WTC11 (cell line): ENCODE measurements around the gene ANTXR1. TPM values are rescaled to one million over a fixed set of nuclear protein-coding genes. Genes with fewer than 3 reads are reported as not detected.

Source experiments
- ATAC-seq: fragments of 200-7000 bp; cut with Tn5 transposase; 2 replicates; pipeline ENCODE4 v1.10.0; 2021; ENCODE audit warnings: mild to moderate bottlenecking, moderate library complexity
- CTCF ChIA-PET: fragments of 300-600 bp; sonication (Branson Sonifier 250); formaldehyde crosslinking; loops from one replicate; lab custom pipeline; 2021; ENCODE audit warnings: antibody characterized with exemption; lab: Charles Lee
- POLR2A ChIA-PET: fragments of 350-600 bp; sonication (Branson Sonifier 250); formaldehyde crosslinking; loops from one replicate; lab custom pipeline; 2021; ENCODE audit warnings: antibody characterized with exemption; lab: Charles Lee
- DNase-seq: peaks from one replicate; pipeline ENCODE4 v3.0.0; 2021; ENCODE audit warnings: low spot score
- H3K27ac Mint-ChIP-seq: 2 replicates; pipeline ENCODE4 v1.8.0; 2021; ENCODE audit warnings: mixed read lengths
- H3K27me3 Mint-ChIP-seq: 2 replicates; pipeline ENCODE4 v1.8.0; 2021; ENCODE audit warnings: low read depth, mild to moderate bottlenecking, moderate library complexity, mixed read lengths
- H3K36me3 Mint-ChIP-seq: 2 replicates; pipeline ENCODE4 v1.8.0; 2021; ENCODE audit warnings: mixed read lengths
- H3K4me1 Mint-ChIP-seq: 2 replicates; pipeline ENCODE4 v1.8.0; 2022; ENCODE audit warnings: mixed read lengths
- H3K4me3 Mint-ChIP-seq: 2 replicates; pipeline ENCODE4 v1.8.0; 2021; ENCODE audit warnings: mild to moderate bottlenecking, moderate library complexity, mixed read lengths
- H3K9me3 Mint-ChIP-seq: 2 replicates; pipeline ENCODE4 v1.8.0; 2021; ENCODE audit warnings: mixed read lengths
- ETV6 ChIP-seq: sonication (generic); formaldehyde crosslinking; IDR thresholded peaks from 2 replicates; pipeline ENCODE4 v1.8.1; 2022; ENCODE audit warnings: mild to moderate bottlenecking, missing genetic modification reagents
- GABPB1 ChIP-seq: sonication (generic); formaldehyde crosslinking; IDR thresholded peaks from 2 replicates; pipeline ENCODE4 v1.8.1; 2023; ENCODE audit warnings: mild to moderate bottlenecking, missing genetic modification reagents
- HMGA2 ChIP-seq: fragments of 250-450 bp; sonication (Bioruptor Pico); IDR thresholded peaks from 2 replicates; pipeline ENCODE4 v1.4.0; 2021; ENCODE audit warnings: mild to moderate bottlenecking, moderate library complexity
- IRF2 ChIP-seq: sonication (generic); formaldehyde crosslinking; IDR thresholded peaks from 2 replicates; pipeline ENCODE4 v1.8.0; 2022; ENCODE audit warnings: low read depth, missing genetic modification reagents, borderline replicate concordance
- MAX ChIP-seq: sonication (generic); formaldehyde crosslinking; IDR thresholded peaks from 2 replicates; pipeline ENCODE4 v1.8.0; 2022; ENCODE audit warnings: mild to moderate bottlenecking, missing genetic modification reagents
- NFE2L1 ChIP-seq: sonication (generic); formaldehyde crosslinking; IDR thresholded peaks from 2 replicates; pipeline ENCODE4 v1.8.1; 2023; ENCODE audit warnings: missing genetic modification reagents
- NFYB ChIP-seq: sonication (generic); formaldehyde crosslinking; conservative IDR thresholded peaks from 2 replicates; pipeline ENCODE4 v1.8.0; 2022; ENCODE audit warnings: low read depth, missing genetic modification reagents
- SMAD3 ChIP-seq: sonication (generic); formaldehyde crosslinking; IDR thresholded peaks from 2 replicates; pipeline ENCODE4 v1.8.0; 2022; ENCODE audit warnings: missing genetic modification reagents, mild to moderate bottlenecking, borderline replicate concordance
- STAT6 ChIP-seq: sonication (generic); formaldehyde crosslinking; conservative IDR thresholded peaks from 2 replicates; pipeline ENCODE4 v1.8.1; 2023; ENCODE audit warnings: mild to moderate bottlenecking, low read depth, missing genetic modification reagents, moderate library complexity
- TEAD1 ChIP-seq: sonication (generic); formaldehyde crosslinking; IDR thresholded peaks from 2 replicates; pipeline ENCODE4 v1.8.0; 2022; ENCODE audit warnings: mild to moderate bottlenecking, missing genetic modification reagents
- ZNF317 ChIP-seq: sonication (generic); formaldehyde crosslinking; IDR thresholded peaks from 2 replicates; pipeline ENCODE4 v1.8.1; 2023; ENCODE audit warnings: low read depth, mild to moderate bottlenecking, moderate library complexity, missing genetic modification reagents, borderline replicate concordance
- ZNF671 ChIP-seq: fragments of 250-450 bp; sonication (Bioruptor Pico); IDR thresholded peaks from 2 replicates; pipeline ENCODE4 v1.8.0; 2021; ENCODE audit warnings: mild to moderate bottlenecking
- ZSCAN18 ChIP-seq: fragments of 250-450 bp; sonication (Bioruptor Pico); IDR thresholded peaks from 2 replicates; pipeline ENCODE4 v2.1.2; 2022; ENCODE audit warnings: mild to moderate bottlenecking, moderate library complexity
- total RNA-seq: library from RNA; stranded (reverse); gene quantifications from 3 replicates; pipeline ENCODE4 v1.2.3, GENCODE V29; 2021
- TF ChIP-seq, protein P1 (sequence below): sonication (generic); formaldehyde crosslinking; IDR thresholded peaks from 2 replicates; pipeline ENCODE4 v1.8.0; 2022; ENCODE audit warnings: mild to moderate bottlenecking, missing genetic modification reagents
- TF ChIP-seq, protein P2 (sequence below): sonication (generic); formaldehyde crosslinking; IDR thresholded peaks from 2 replicates; pipeline ENCODE4 v1.8.0; 2023; ENCODE audit warnings: missing genetic modification reagents, mild to moderate bottlenecking, borderline replicate concordance
- TF ChIP-seq, protein P3 (sequence below): fragments of 250-450 bp; sonication (Bioruptor Pico); IDR thresholded peaks from 2 replicates; pipeline ENCODE4 v1.9.0; 2021; ENCODE audit warnings: mild to moderate bottlenecking, borderline replicate concordance
- TF ChIP-seq, protein P4 (sequence below): sonication (generic); formaldehyde crosslinking; IDR thresholded peaks from 2 replicates; pipeline ENCODE4 v1.8.0; 2022; ENCODE audit warnings: mild to moderate bottlenecking, missing genetic modification reagents
- TF ChIP-seq, protein P5 (sequence below): sonication (generic); formaldehyde crosslinking; IDR thresholded peaks from 2 replicates; pipeline ENCODE4 v1.8.1; 2022; ENCODE audit warnings: mild to moderate bottlenecking, moderate library complexity, missing genetic modification reagents

ANTXR1 gene
- total RNA-seq, 1 experiment from 2014 or later: 30.0 TPM

GRCh38 chr2:69291721-69292120 lies 278.7 kb downstream of the ANTXR1 start (continued):
- TF ChIP-seq, protein P1, sequence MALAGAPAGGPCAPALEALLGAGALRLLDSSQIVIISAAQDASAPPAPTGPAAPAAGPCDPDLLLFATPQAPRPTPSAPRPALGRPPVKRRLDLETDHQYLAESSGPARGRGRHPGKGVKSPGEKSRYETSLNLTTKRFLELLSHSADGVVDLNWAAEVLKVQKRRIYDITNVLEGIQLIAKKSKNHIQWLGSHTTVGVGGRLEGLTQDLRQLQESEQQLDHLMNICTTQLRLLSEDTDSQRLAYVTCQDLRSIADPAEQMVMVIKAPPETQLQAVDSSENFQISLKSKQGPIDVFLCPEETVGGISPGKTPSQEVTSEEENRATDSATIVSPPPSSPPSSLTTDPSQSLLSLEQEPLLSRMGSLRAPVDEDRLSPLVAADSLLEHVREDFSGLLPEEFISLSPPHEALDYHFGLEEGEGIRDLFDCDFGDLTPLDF (CRISPR knock-in tag): no peak
- TF ChIP-seq SMAD3: no peak
- TF ChIP-seq, protein P2, sequence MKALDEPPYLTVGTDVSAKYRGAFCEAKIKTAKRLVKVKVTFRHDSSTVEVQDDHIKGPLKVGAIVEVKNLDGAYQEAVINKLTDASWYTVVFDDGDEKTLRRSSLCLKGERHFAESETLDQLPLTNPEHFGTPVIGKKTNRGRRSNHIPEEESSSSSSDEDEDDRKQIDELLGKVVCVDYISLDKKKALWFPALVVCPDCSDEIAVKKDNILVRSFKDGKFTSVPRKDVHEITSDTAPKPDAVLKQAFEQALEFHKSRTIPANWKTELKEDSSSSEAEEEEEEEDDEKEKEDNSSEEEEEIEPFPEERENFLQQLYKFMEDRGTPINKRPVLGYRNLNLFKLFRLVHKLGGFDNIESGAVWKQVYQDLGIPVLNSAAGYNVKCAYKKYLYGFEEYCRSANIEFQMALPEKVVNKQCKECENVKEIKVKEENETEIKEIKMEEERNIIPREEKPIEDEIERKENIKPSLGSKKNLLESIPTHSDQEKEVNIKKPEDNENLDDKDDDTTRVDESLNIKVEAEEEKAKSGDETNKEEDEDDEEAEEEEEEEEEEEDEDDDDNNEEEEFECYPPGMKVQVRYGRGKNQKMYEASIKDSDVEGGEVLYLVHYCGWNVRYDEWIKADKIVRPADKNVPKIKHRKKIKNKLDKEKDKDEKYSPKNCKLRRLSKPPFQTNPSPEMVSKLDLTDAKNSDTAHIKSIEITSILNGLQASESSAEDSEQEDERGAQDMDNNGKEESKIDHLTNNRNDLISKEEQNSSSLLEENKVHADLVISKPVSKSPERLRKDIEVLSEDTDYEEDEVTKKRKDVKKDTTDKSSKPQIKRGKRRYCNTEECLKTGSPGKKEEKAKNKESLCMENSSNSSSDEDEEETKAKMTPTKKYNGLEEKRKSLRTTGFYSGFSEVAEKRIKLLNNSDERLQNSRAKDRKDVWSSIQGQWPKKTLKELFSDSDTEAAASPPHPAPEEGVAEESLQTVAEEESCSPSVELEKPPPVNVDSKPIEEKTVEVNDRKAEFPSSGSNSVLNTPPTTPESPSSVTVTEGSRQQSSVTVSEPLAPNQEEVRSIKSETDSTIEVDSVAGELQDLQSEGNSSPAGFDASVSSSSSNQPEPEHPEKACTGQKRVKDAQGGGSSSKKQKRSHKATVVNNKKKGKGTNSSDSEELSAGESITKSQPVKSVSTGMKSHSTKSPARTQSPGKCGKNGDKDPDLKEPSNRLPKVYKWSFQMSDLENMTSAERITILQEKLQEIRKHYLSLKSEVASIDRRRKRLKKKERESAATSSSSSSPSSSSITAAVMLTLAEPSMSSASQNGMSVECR (CRISPR knock-in tag): no peak

GRCh38 chr2:69292256-69292655 lies 279.3 kb downstream of the ANTXR1 start:
- H3K9me3 Mint-ChIP-seq: no peaks in the 10 kb centered on the region
- POLR2A ChIA-PET: no interaction called here
- H3K36me3 Mint-ChIP-seq: no peaks in the 10 kb centered on the region
- H3K27me3 Mint-ChIP-seq: peaks cover 4% of the 10 kb centered on the region
- CTCF ChIA-PET: interaction anchor here (0.6 kb wide), 1 partner anchor 13 kb away, joined by 3 read pairs; no protein-coding TSS in a partner anchor
- no peak overlapping the region for H3K4me3 Mint-ChIP-seq
- DNase-seq (no peak), ATAC-seq (no peak)
- H3K4me1 Mint-ChIP-seq: no peaks in the 10 kb centered on the region
- no peak overlapping the region for H3K27ac Mint-ChIP-seq
- TF ChIP-seq IRF2 (no peak), ETV6 (no peak), GABPB1 (CRISPR knock-in tag) (no peak), TEAD1 (no peak), ZNF317 (CRISPR knock-in tag) (no peak), SMAD3 (no peak), NFYB (CRISPR knock-in tag) (no peak), MAX (CRISPR knock-in tag) (no peak), HMGA2 (CRISPR knock-in tag) (no peak), STAT6 (CRISPR knock-in tag) (no peak), NFE2L1 (CRISPR knock-in tag) (no peak), ZSCAN18 (CRISPR knock-in tag) (no peak), ZNF671 (no peak)
- TF ChIP-seq, protein P3, sequence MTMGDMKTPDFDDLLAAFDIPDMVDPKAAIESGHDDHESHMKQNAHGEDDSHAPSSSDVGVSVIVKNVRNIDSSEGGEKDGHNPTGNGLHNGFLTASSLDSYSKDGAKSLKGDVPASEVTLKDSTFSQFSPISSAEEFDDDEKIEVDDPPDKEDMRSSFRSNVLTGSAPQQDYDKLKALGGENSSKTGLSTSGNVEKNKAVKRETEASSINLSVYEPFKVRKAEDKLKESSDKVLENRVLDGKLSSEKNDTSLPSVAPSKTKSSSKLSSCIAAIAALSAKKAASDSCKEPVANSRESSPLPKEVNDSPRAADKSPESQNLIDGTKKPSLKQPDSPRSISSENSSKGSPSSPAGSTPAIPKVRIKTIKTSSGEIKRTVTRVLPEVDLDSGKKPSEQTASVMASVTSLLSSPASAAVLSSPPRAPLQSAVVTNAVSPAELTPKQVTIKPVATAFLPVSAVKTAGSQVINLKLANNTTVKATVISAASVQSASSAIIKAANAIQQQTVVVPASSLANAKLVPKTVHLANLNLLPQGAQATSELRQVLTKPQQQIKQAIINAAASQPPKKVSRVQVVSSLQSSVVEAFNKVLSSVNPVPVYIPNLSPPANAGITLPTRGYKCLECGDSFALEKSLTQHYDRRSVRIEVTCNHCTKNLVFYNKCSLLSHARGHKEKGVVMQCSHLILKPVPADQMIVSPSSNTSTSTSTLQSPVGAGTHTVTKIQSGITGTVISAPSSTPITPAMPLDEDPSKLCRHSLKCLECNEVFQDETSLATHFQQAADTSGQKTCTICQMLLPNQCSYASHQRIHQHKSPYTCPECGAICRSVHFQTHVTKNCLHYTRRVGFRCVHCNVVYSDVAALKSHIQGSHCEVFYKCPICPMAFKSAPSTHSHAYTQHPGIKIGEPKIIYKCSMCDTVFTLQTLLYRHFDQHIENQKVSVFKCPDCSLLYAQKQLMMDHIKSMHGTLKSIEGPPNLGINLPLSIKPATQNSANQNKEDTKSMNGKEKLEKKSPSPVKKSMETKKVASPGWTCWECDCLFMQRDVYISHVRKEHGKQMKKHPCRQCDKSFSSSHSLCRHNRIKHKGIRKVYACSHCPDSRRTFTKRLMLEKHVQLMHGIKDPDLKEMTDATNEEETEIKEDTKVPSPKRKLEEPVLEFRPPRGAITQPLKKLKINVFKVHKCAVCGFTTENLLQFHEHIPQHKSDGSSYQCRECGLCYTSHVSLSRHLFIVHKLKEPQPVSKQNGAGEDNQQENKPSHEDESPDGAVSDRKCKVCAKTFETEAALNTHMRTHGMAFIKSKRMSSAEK (CRISPR knock-in tag): no peak
- TF ChIP-seq, protein P4, sequence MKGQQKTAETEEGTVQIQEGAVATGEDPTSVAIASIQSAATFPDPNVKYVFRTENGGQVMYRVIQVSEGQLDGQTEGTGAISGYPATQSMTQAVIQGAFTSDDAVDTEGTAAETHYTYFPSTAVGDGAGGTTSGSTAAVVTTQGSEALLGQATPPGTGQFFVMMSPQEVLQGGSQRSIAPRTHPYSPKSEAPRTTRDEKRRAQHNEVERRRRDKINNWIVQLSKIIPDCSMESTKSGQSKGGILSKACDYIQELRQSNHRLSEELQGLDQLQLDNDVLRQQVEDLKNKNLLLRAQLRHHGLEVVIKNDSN (CRISPR knock-in tag): no peak
- TF ChIP-seq, protein P5, sequence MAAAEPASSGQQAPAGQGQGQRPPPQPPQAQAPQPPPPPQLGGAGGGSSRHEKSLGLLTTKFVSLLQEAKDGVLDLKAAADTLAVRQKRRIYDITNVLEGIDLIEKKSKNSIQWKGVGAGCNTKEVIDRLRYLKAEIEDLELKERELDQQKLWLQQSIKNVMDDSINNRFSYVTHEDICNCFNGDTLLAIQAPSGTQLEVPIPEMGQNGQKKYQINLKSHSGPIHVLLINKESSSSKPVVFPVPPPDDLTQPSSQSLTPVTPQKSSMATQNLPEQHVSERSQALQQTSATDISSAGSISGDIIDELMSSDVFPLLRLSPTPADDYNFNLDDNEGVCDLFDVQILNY (CRISPR knock-in tag): no peak
- TF ChIP-seq, protein P1 (CRISPR knock-in tag): no peak
